ENCODE results near the gene SALL1. TPM values are rescaled to one million over a fixed set of nuclear protein-coding genes. Genes with fewer than 3 reads are reported as not detected.

Gene SALL1
- total RNA-seq, 1 experiment from 2014 or later = not detected

DNA sequence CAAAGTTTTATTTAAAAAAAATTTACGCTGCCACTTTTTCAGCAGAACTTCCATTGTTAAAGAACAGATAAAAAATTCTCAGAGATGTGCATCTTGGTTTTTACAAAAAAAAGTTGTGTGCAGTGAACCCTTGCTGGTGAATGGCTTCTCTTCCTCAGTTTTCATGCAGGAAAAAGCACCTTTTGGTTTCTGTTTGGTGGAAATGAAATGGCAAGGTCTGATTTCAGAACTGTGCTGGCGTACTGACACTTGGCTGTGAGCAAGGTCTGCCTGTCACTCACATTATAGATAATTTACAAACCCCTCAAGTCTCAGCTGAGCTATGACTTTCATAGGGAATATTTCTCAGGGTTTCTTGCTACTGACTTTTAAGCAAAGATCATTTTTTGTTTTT lies 5.7 kb upstream of the SALL1 start (continued):
- TF ChIP-seq SIN3A (IDR thresholded peaks at IDR 0.05; ENCODE audit: low read depth) (no peak), ZFX (IDR thresholded peaks at IDR 0.05) (no peak), REST (IDR thresholded peaks at IDR 0.05; ENCODE audit: low read depth) (no peak), POLR2AphosphoS5 (IDR thresholded peaks at IDR 0.05; ENCODE audit: low read depth, low read length) (no peak), CBX3 (IDR thresholded peaks at IDR 0.05; ENCODE audit: low read depth) (no peak), RAD21 (IDR thresholded peaks at IDR 0.05; ENCODE audit: low read depth) (no peak)

GRCh38 chr16:51155820-51156806 lies 5.0 kb upstream of the SALL1 start:
- TF ChIP-seq ZNF274 (IDR thresholded peaks at IDR 0.05; ENCODE audit: low read depth, low read length) (no peak), SRF (IDR thresholded peaks at IDR 0.05; ENCODE audit: low read depth) (no peak), YY1 (IDR thresholded peaks at IDR 0.05; ENCODE audit: extremely low read depth, insufficient replicate concordance, low read depth, low read length) (no peak), ZFX (IDR thresholded peaks at IDR 0.05) (no peak), EZH2phosphoT487 (IDR thresholded peaks at IDR 0.05; ENCODE audit: borderline replicate concordance) (no peak), POLR2AphosphoS5 (IDR thresholded peaks at IDR 0.05; ENCODE audit: low read depth, low read length) (no peak), EZH2 (IDR thresholded peaks at IDR 0.05) (no peak), MAX (IDR thresholded peaks at IDR 0.05) (no peak), TCF7L2 (IDR thresholded peaks at IDR 0.05; ENCODE audit: borderline replicate concordance, extremely low read depth, insufficient read depth, insufficient read length) (no peak), ZBTB33 (IDR thresholded peaks at IDR 0.05; ENCODE audit: extremely low read depth, insufficient replicate concordance, low read length) (no peak), CEBPB (IDR thresholded peaks at IDR 0.05; ENCODE audit: low read depth) (no peak), RAD21 (IDR thresholded peaks at IDR 0.05; ENCODE audit: low read depth) (no peak), ELF1 (IDR thresholded peaks at IDR 0.05; ENCODE audit: borderline replicate concordance, low read depth) (no peak), FOSL1 (IDR thresholded peaks at IDR 0.05; ENCODE audit: low read depth) (no peak)
- no peaks in the 10 kb centered on the region for H3K9me3 ChIP-seq (ENCODE audit: control insufficient read depth in 1 of 2, insufficient read depth in 1 of 2, low read depth in 1 of 2, low read length in 2 of 2)
- no peak for DNase-seq (ENCODE audit: low read depth, low spot score)
- RAD21 ChIA-PET (ENCODE audit: low non-redundant PET in 1 of 2, low total read pairs in 2 of 2, uncharacterized antibody in 2 of 2, unreplicated experiment in 2 of 2) = no interaction called here
- POLR2A ChIA-PET = no interaction called here
- no peaks in the 10 kb centered on the region for H3K9me2 ChIP-seq (ENCODE audit: insufficient read depth)
- H4K20me1 ChIP-seq (ENCODE audit: insufficient read depth) = no peaks in the 10 kb centered on the region
- no peak overlapping the region for H2AFZ ChIP-seq (ENCODE audit: low read depth, low read length, poor library complexity, severe bottlenecking)
- no peaks in the 10 kb centered on the region for H3K4me1 ChIP-seq (ENCODE audit: control insufficient read depth in 1 of 2, insufficient read depth in 2 of 2, low read length in 2 of 2)
- BruUV-seq (replicated peaks) = no TSS peak
- intact Hi-C loops (cut with micrococcal nuclease) = no loop called here
- H3K36me3 ChIP-seq (ENCODE audit: control insufficient read depth in 1 of 2, insufficient read depth in 2 of 2, low read length in 2 of 2) = no peaks in the 10 kb centered on the region
- no peak overlapping the region for H3K4me3 ChIP-seq (replicated peaks in 1 of 2; ENCODE audit: low read depth in 1 of 2, low read length in 2 of 2)
- H3K27ac ChIP-seq (ENCODE audit: low read depth, low read length) = no peak overlapping the region
- no peak overlapping the region for H3K9ac ChIP-seq (ENCODE audit: low read length)
- no peaks in the 10 kb centered on the region for H3K79me2 ChIP-seq (ENCODE audit: insufficient read depth, low read length)
- CTCF ChIA-PET = no interaction called here
- no peak overlapping the region for H3K4me2 ChIP-seq (ENCODE audit: low read length)
- H3K27me3 ChIP-seq (ENCODE audit: insufficient read depth, low read length) = no peaks in the 10 kb centered on the region
- ATAC-seq = no peak
